HepG2 (cell line): ENCODE data around the gene RPS8. TPM values are rescaled to one million over a fixed set of nuclear protein-coding genes. Genes with fewer than 3 reads are reported as not detected.
A peak's percentile ranks its signal among the peaks of the same experiment; 100 is the strongest.

Experiments
- ADNP ChIP-seq: sonication (generic); formaldehyde crosslinking; IDR thresholded peaks from 2 replicates; pipeline ENCODE4 v1.4.0; 2020; ENCODE audit warnings: missing genetic modification reagents
- ARHGAP35 ChIP-seq: sonication (generic); formaldehyde crosslinking; IDR thresholded peaks from 2 replicates; pipeline ENCODE4 v1.9.0; 2022; ENCODE audit warnings: mild to moderate bottlenecking, inconsistent platforms, moderate library complexity, missing genetic modification reagents, borderline replicate concordance
- ARNTL ChIP-seq: sonication (generic); formaldehyde crosslinking; IDR thresholded peaks from 2 replicates; pipeline ENCODE4 v1.4.0; 2020; ENCODE audit warnings: mild to moderate bottlenecking, missing genetic modification reagents
- CENPT ChIP-seq: sonication (generic); formaldehyde crosslinking; IDR thresholded peaks from 2 replicates; pipeline ENCODE4 v1.8.0; 2022; ENCODE audit warnings: low read depth, mild to moderate bottlenecking, moderate library complexity, missing genetic modification reagents
- FOXA3 ChIP-seq: IDR thresholded peaks from 2 replicates; pipeline ENCODE4 v1.6.1; 2016; ENCODE audit warnings: missing genetic modification reagents, missing compliant biosample characterization
- FOXP1 ChIP-seq, 2 experiments: fragments of 450-650 bp in 1 of 2; IDR thresholded peaks; 2 replicates each; pipeline ENCODE4 v1.6.1; 2017 to 2018; ENCODE audit warnings: antibody characterized with exemption in 1 of 2
- HNRNPH1 ChIP-seq: fragments of 200-400 bp; formaldehyde crosslinking; optimal IDR thresholded peaks from 2 replicates; pipeline ENCODE3; 2017; ENCODE audit warnings: mild to moderate bottlenecking, low read depth, low read length
- ISL2 ChIP-seq: sonication (generic); formaldehyde crosslinking; IDR thresholded peaks from 2 replicates; pipeline ENCODE4 v1.5.0; 2020; ENCODE audit warnings: missing genetic modification reagents
- ISX ChIP-seq: sonication (generic); formaldehyde crosslinking; conservative IDR thresholded peaks from 2 replicates; pipeline ENCODE4 v1.5.0; 2020; ENCODE audit warnings: missing genetic modification reagents
- KLF9 ChIP-seq: IDR thresholded peaks from 2 replicates; pipeline ENCODE4 v1.6.1; 2016; ENCODE audit warnings: low read depth
- MAFG ChIP-seq: sonication (generic); formaldehyde crosslinking; IDR thresholded peaks from 2 replicates; pipeline ENCODE4 v1.5.1; 2020; ENCODE audit warnings: mild to moderate bottlenecking, missing genetic modification reagents
- MED1 ChIP-seq: sonication (generic); formaldehyde crosslinking; IDR thresholded peaks from 2 replicates; pipeline ENCODE4 v1.4.0; 2020; ENCODE audit warnings: missing genetic modification reagents
- NKX3-1 ChIP-seq: sonication (generic); formaldehyde crosslinking; IDR thresholded peaks from 2 replicates; pipeline ENCODE4 v1.5.0; 2020; ENCODE audit warnings: missing genetic modification reagents
- NR2F2 ChIP-seq: IDR thresholded peaks from 2 replicates; pipeline ENCODE4 v1.6.1; 2012; ENCODE audit warnings: low read depth, inconsistent platforms, borderline replicate concordance
- PAF1 ChIP-seq: IDR thresholded peaks from 2 replicates; pipeline ENCODE4 v1.6.1; 2016; ENCODE audit warnings: missing genetic modification reagents, missing compliant biosample characterization
- RNF2 ChIP-seq: fragments of 450-650 bp; conservative IDR thresholded peaks from 2 replicates; pipeline ENCODE4 v1.6.1; 2016; ENCODE audit warnings: low read depth
- SAP130 ChIP-seq: IDR thresholded peaks from 2 replicates; pipeline ENCODE4 v1.6.1; 2016; ENCODE audit warnings: low read depth
- TEAD3 ChIP-seq: optimal IDR thresholded peaks from 2 replicates; pipeline ENCODE3; 2016; ENCODE audit warnings: borderline replicate concordance
- U2AF2 ChIP-seq: fragments of 200-400 bp; formaldehyde crosslinking; IDR thresholded peaks from 2 replicates; pipeline ENCODE4 v1.6.1; 2017; ENCODE audit warnings: low read depth, mild to moderate bottlenecking, low read length
- WIZ ChIP-seq: sonication (generic); formaldehyde crosslinking; IDR thresholded peaks from 2 replicates; pipeline ENCODE4 v1.5.1; 2020; ENCODE audit warnings: mild to moderate bottlenecking, missing genetic modification reagents
- ZNF12 ChIP-seq: sonication (generic); formaldehyde crosslinking; IDR thresholded peaks from 2 replicates; pipeline ENCODE4 v1.5.0; 2020; ENCODE audit warnings: missing genetic modification reagents
- ZSCAN12 ChIP-seq: sonication (generic); formaldehyde crosslinking; IDR thresholded peaks from 2 replicates; pipeline ENCODE4 v1.9.0; 2021; ENCODE audit warnings: mild to moderate bottlenecking, missing genetic modification reagents
- polyA plus RNA-seq, 8 experiments: library from polyadenylated mRNA; depleted of rRNA in 3 of 8; stranded (reverse) in 7 of 8; unstranded in 1 of 8; fragments of >200 nt; fragmentation: Illumina TruSeq in 4 of 8; extraction: Trizol in 4 of 8; gene quantifications; 2 replicates each; pipeline versions ENCODE4 v1.2.1 to v1.2.3, GENCODE V29; 2011 to 2016; ENCODE audit warnings: low read depth in 4 of 8, missing spikeins in 1 of 8, mixed read lengths in 1 of 8; ENCODE audit not compliant: insufficient read depth in 1 of 8
- total RNA-seq, 5 experiments: library from RNA; depleted of rRNA; stranded (reverse); fragments of >200 nt; fragmentation: Illumina TruSeq; extraction: Trizol; gene quantifications; 2 replicates each; pipeline ENCODE4 v1.2.3, GENCODE V29; 2016; ENCODE audit warnings: low read depth in 1 of 5
- TF ChIP-seq, protein P1 (sequence below): sonication (generic); formaldehyde crosslinking; IDR thresholded peaks from 2 replicates; pipeline ENCODE4 v1.4.0; 2020; ENCODE audit warnings: mild to moderate bottlenecking, missing genetic modification reagents
- TF ChIP-seq, protein P2 (sequence below): sonication (generic); formaldehyde crosslinking; IDR thresholded peaks from 2 replicates; pipeline ENCODE4 v1.4.0; 2020; ENCODE audit warnings: missing genetic modification reagents; ENCODE audit errors: not compliant biosample characterization
- TF ChIP-seq, protein P3 (sequence below): sonication (generic); formaldehyde crosslinking; IDR thresholded peaks from 2 replicates; pipeline ENCODE4 v1.5.0; 2020; ENCODE audit warnings: mild to moderate bottlenecking, missing genetic modification reagents
- TF ChIP-seq, protein P4 (sequence below): IDR thresholded peaks from 2 replicates; pipeline ENCODE4 v1.6.1; 2016; ENCODE audit warnings: missing compliant biosample characterization, missing genetic modification reagents, borderline replicate concordance
- TF ChIP-seq, protein P5 (sequence below): IDR thresholded peaks from 2 replicates; pipeline ENCODE4 v1.6.1; 2016; ENCODE audit warnings: missing genetic modification reagents, missing compliant biosample characterization

The RPS8 gene
- total and polyA plus RNA-seq, 2 of the 13 experiments (the other 11 are each of a cell fraction or from before 2014, with no cell fraction given) = 2,628 to 2,822 TPM

DNA sequence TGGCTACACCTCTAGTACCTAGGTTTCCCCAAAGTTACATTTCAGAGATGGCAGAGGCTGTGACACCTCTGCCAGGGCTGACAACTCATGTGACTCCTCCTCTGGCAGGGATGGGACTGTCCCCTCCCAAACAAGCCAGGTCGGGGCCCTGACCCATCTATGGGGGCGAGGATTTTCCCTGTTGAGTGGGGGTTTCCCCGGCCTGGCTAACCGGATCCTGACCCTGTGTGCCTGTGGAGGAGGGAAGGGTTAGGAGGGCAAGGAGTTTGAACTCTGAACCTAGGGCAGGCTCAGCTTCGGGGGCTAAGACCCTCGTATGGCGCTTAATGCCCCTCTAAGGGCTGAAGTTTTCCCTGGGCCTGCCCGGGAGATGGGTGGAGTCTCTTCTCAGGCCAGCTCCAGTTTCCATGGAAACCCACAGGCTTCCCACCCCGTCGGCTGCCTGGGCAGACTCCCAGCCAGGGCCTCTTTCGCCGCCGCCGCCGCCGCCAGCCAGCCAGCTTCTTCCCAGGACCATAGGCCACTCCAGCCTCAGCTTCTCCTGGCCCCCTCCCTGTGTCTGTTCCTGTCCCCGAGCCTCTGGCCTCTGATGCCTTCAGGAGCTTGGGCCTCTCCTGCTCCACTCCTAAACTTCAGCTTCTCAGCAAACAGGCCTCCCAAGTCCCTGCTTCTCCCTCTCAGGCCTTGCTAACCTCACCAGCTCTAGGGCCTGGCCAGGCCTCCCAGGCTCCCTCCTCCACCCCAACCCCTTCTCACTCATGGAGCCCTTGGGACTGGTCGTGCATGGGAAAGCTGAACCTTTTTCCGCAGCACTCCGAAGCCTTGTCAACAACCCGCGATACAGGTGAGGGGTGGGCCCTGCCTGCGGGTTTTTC is 33.0 kb downstream of the RPS8 start, which contains the start of gene BTBD19 (continued):
- TF ChIP-seq MED1 (CRISPR knock-in tag) = peak; percentile 63
- no peak for TF ChIP-seq MAFG
- TF ChIP-seq, protein P1, sequence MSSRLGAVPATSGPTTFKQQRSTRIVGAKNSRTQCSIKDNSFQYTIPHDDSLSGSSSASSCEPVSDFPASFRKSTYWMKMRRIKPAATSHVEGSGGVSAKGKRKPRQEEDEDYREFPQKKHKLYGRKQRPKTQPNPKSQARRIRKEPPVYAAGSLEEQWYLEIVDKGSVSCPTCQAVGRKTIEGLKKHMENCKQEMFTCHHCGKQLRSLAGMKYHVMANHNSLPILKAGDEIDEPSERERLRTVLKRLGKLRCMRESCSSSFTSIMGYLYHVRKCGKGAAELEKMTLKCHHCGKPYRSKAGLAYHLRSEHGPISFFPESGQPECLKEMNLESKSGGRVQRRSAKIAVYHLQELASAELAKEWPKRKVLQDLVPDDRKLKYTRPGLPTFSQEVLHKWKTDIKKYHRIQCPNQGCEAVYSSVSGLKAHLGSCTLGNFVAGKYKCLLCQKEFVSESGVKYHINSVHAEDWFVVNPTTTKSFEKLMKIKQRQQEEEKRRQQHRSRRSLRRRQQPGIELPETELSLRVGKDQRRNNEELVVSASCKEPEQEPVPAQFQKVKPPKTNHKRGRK (CRISPR knock-in tag) = no peak
- TF ChIP-seq FOXA3 (CRISPR knock-in tag) = peak; percentile 5; the same call in 1 of the 2 replicates
- no peak for TF ChIP-seq NKX3-1 (CRISPR knock-in tag)
- TF ChIP-seq CENPT (CRISPR knock-in tag) = no peak
- no peak for TF ChIP-seq TEAD3 (CRISPR knock-in tag)
- no peak for TF ChIP-seq ARHGAP35
- TF ChIP-seq, protein P2, sequence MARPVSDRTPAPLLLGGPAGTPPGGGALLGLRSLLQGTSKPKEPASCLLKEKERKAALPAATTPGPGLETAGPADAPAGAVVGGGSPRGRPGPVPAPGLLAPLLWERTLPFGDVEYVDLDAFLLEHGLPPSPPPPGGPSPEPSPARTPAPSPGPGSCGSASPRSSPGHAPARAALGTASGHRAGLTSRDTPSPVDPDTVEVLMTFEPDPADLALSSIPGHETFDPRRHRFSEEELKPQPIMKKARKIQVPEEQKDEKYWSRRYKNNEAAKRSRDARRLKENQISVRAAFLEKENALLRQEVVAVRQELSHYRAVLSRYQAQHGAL (CRISPR knock-in tag) = peak; percentile 15
- TF ChIP-seq RNF2 = no peak
- no peak for TF ChIP-seq ARNTL (CRISPR knock-in tag)
- TF ChIP-seq ISL2 (CRISPR knock-in tag) = peak; percentile 45; the same call in 1 of the 2 replicates
- TF ChIP-seq ZSCAN12 (CRISPR knock-in tag) = no peak
- TF ChIP-seq, protein P3, sequence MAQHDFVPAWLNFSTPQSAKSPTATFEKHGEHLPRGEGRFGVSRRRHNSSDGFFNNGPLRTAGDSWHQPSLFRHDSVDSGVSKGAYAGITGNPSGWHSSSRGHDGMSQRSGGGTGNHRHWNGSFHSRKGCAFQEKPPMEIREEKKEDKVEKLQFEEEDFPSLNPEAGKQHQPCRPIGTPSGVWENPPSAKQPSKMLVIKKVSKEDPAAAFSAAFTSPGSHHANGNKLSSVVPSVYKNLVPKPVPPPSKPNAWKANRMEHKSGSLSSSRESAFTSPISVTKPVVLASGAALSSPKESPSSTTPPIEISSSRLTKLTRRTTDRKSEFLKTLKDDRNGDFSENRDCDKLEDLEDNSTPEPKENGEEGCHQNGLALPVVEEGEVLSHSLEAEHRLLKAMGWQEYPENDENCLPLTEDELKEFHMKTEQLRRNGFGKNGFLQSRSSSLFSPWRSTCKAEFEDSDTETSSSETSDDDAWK (CRISPR knock-in tag) = no peak
- TF ChIP-seq KLF9 (CRISPR knock-in tag) = no peak
- no peak for TF ChIP-seq PAF1 (CRISPR knock-in tag)
- TF ChIP-seq HNRNPH1 = peak; percentile 46
- peak; percentile 54; the same call in 1 of the 2 replicates for TF ChIP-seq ZNF12 (CRISPR knock-in tag)
- TF ChIP-seq ISX (CRISPR knock-in tag) = no peak
- TF ChIP-seq ADNP = no peak
- TF ChIP-seq, protein P4, sequence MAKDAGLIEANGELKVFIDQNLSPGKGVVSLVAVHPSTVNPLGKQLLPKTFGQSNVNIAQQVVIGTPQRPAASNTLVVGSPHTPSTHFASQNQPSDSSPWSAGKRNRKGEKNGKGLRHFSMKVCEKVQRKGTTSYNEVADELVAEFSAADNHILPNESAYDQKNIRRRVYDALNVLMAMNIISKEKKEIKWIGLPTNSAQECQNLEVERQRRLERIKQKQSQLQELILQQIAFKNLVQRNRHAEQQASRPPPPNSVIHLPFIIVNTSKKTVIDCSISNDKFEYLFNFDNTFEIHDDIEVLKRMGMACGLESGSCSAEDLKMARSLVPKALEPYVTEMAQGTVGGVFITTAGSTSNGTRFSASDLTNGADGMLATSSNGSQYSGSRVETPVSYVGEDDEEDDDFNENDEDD (CRISPR knock-in tag) = no peak
- TF ChIP-seq, protein P5, sequence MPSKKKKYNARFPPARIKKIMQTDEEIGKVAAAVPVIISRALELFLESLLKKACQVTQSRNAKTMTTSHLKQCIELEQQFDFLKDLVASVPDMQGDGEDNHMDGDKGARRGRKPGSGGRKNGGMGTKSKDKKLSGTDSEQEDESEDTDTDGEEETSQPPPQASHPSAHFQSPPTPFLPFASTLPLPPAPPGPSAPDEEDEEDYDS (CRISPR knock-in tag) = peak; percentile 48; the same call in 1 of the 2 replicates
- TF ChIP-seq FOXP1 (IDR thresholded peaks at IDR 0.05) = no peak
- TF ChIP-seq FOXP1 (CRISPR knock-in tag; IDR thresholded peaks at IDR 0.05) = no peak
- TF ChIP-seq WIZ = no peak
- TF ChIP-seq SAP130 (CRISPR knock-in tag) = peak; percentile 68
- no peak; the same call in 1 of the 2 replicates for TF ChIP-seq NR2F2
- no peak for TF ChIP-seq U2AF2
